ENCODE data around the gene TACR1.

TACR1 gene

GRCh38 chr2:75003773-75004172 is 195.5 kb downstream of the TACR1 start:
- Mint-ChIP-seq H3K4me3 (no peak overlapping the region), H3K27me3 (no peaks in the 10 kb centered on the region), H3K4me1 (no peaks in the 10 kb centered on the region), H3K9me3 (no peaks in the 10 kb centered on the region), H3K36me3 (ENCODE audit: insufficient read depth) (no peaks in the 10 kb centered on the region), H3K27ac (ENCODE audit: low read depth) (no peak overlapping the region)
- ATAC-seq (replicated peaks; ENCODE audit: extremely low read depth, poor library complexity, severe bottlenecking), result no peak
- no peak for DNase-seq (ENCODE audit: low spot score in 2 of 2)

- no peaks in the 10 kb centered on the region for H3K36me3 Mint-ChIP-seq (ENCODE audit: insufficient read depth)
- H3K9me3 Mint-ChIP-seq, result no peaks in the 10 kb centered on the region
- DNase-seq (ENCODE audit: low spot score in 2 of 2) (no peak), ATAC-seq (replicated peaks; ENCODE audit: extremely low read depth, poor library complexity, severe bottlenecking) (no peak)
- no peak overlapping the region for H3K27ac Mint-ChIP-seq (ENCODE audit: low read depth)
- no peak overlapping the region for H3K4me3 Mint-ChIP-seq
- no peaks in the 10 kb centered on the region for H3K27me3 Mint-ChIP-seq
- H3K4me1 Mint-ChIP-seq, result no peaks in the 10 kb centered on the region
Observed at GRCh38 chr2:75003276-75003675, 196.0 kb downstream of the TACR1 start.

GRCh38 chr2:75002007-75002406 is 197.3 kb downstream of the TACR1 start:
- H3K36me3 Mint-ChIP-seq (ENCODE audit: insufficient read depth), result no peaks in the 10 kb centered on the region
- ATAC-seq (replicated peaks; ENCODE audit: extremely low read depth, poor library complexity, severe bottlenecking), result no peak

GRCh38 chr2:74999468-74999867 is 199.9 kb downstream of the TACR1 start:
- H3K27ac Mint-ChIP-seq (ENCODE audit: low read depth), result no peak overlapping the region
- no peaks in the 10 kb centered on the region for H3K36me3 Mint-ChIP-seq (ENCODE audit: insufficient read depth)
- no peak for ATAC-seq (replicated peaks; ENCODE audit: extremely low read depth, poor library complexity, severe bottlenecking)
- no peak overlapping the region for H3K4me3 Mint-ChIP-seq
- no peaks in the 10 kb centered on the region for H3K9me3 Mint-ChIP-seq
- no peaks in the 10 kb centered on the region for H3K27me3 Mint-ChIP-seq
- DNase-seq (ENCODE audit: low spot score in 2 of 2), result no peak
- no peaks in the 10 kb centered on the region for H3K4me1 Mint-ChIP-seq

More at GRCh38 chr2:75002007-75002406, 197.3 kb downstream of the TACR1 start:
- no peak overlapping the region for H3K27ac Mint-ChIP-seq (ENCODE audit: low read depth)
- H3K4me3 Mint-ChIP-seq, result no peak overlapping the region
- H3K27me3 Mint-ChIP-seq, result no peaks in the 10 kb centered on the region
- DNase-seq (ENCODE audit: low spot score in 2 of 2), result no peak
- H3K4me1 Mint-ChIP-seq, result no peaks in the 10 kb centered on the region
- H3K9me3 Mint-ChIP-seq, result no peaks in the 10 kb centered on the region
